Heart right ventricle (tissue), 16 donors: ENCODE data around the gene SPECC1L. TPM values are rescaled to one million over a fixed set of nuclear protein-coding genes. Genes with fewer than 3 reads are reported as not detected.

Experiments
- ATAC-seq, 8 donors: fragments of 200-7000 bp; cut with Tn5 transposase; one replicate each; pipeline ENCODE4 v1.9.1; 2020; ENCODE audit warnings: mild to moderate bottlenecking in 8 of 8, moderate library complexity in 8 of 8, moderate number of reproducible peaks in 1 of 8
- DNase-seq, 2 donors: peaks; one replicate each; pipeline ENCODE4 v3.0.0-alpha.2; 2020
- H3K27ac ChIP-seq, 10 donors: fragments of 200-600 bp; sonication (generic) in 2 of 10; one replicate each; pipeline versions ENCODE4 v1.5.0 to v1.8.0; 2020 to 2022; ENCODE audit warnings: mild to moderate bottlenecking in 3 of 10
- H3K27me3 ChIP-seq, 7 donors: fragments of 200-600 bp; one replicate each; pipeline ENCODE4 v1.8.0; 2021 to 2022; ENCODE audit warnings: mild to moderate bottlenecking in 2 of 7
- H3K36me3 ChIP-seq, 9 donors: fragments of 200-600 bp; sonication (generic) in 1 of 9; one replicate each; pipeline versions ENCODE4 v1.5.0 to v1.8.0; 2020 to 2022; ENCODE audit warnings: mild to moderate bottlenecking in 2 of 9
- H3K4me1 ChIP-seq, 9 donors: fragments of 200-600 bp; sonication (generic) in 1 of 9; one replicate each; pipeline versions ENCODE4 v1.5.0 to v1.8.0; 2020 to 2022; ENCODE audit warnings: mild to moderate bottlenecking in 4 of 9
- H3K4me3 ChIP-seq, 10 donors: fragments of 200-600 bp; sonication (generic) in 2 of 10; one replicate each; pipeline versions ENCODE4 v1.5.0 to v1.8.0; 2020 to 2022; ENCODE audit warnings: mild to moderate bottlenecking in 7 of 10, moderate library complexity in 2 of 10
- H3K9me3 ChIP-seq, 11 donors: fragments of 200-600 bp in 10 of 11; sonication (generic) in 2 of 11; one replicate each; pipeline versions ENCODE4 v1.5.0 to v1.8.0; 2013 to 2022; ENCODE audit warnings: mild to moderate bottlenecking in 2 of 11, control low read depth in 1 of 11, moderate library complexity in 1 of 11
- CTCF ChIP-seq, 9 donors: fragments of 200-600 bp; sonication (generic) in 2 of 9; IDR thresholded peaks; one replicate each; pipeline versions ENCODE4 v1.5.0 to v1.8.0; 2021 to 2022; ENCODE audit warnings: antibody characterized with exemption in 9 of 9, mild to moderate bottlenecking in 5 of 9, moderate library complexity in 1 of 9
- WGBS, 2 donors: extraction: QIAGEN DNeasy Blood & Tissue Kit; methylation state at CpG; one replicate each; pipeline ENCODE4 v1.1.7; 2013; ENCODE audit warnings: inconsistent platforms in 1 of 2; 5-methylcytosine and 5-hydroxymethylcytosine counted together
- intact Hi-C, 10 donors: fragments of 100-400 bp; cut with DNase I; formaldehyde crosslinking; loops; one replicate each; pipeline versions ENCODE4 v1.11.1 to v1.14.2; 2022
- polyA plus RNA-seq, 2 donors: library from polyadenylated mRNA; stranded (reverse); fragments of 200-250 nt; gene quantifications; one replicate each; pipeline ENCODE4 v1.2.3, GENCODE V29; 2013
- total RNA-seq, 10 donors: library from RNA; stranded (reverse); fragmentation: NEBNext Ultra II Directional in 3 of 10; extraction: Animal tissue kit (Norgen Biotek cat#: 25700) in 3 of 10; gene quantifications; one replicate each; pipeline versions ENCODE4 v1.2.1 to v1.2.4, GENCODE V29; 2021 to 2023
- donor health status: Arrhythmogenic right ventricular cardiomyopathy.
- donor health status: ischemic (EF 13 %, LVEDD 7.1; RV severe dilation, severe dysfunction).
- donor health status: healthy with polysubstance abuse.
- donor health status: DM: no; HTN: yes; CAD: no.
- donor health status: DM: no; HTN: no; CAD: no.
- donor health status: ischemic (EF 25% LVEDD 6.9; RV normal size, moderate dysfunction).
- donor health status: ischemic (EF 25% LVEDD 5.7; RV mildly dilated, moderate dysfunction).
- donor health status: healthy.
- donor health status: DM: yes; HTN: yes; CAD: no.
- donor health status: Ischemic cardiomyopathy.
- donor health status: ischemic (EF 35%, LVEDD 5.7; RV mildly dilated, moderate dysfunction).
- donor health status: nonischemic (EF 11% LVEDD 7.7; RV severe dilation, severe dysfunction).
- donor health status: DM: yes; HTN: yes; CAD: no.
- donor health status: PGD.
- donor health status: ischemic (EF 29% LVEDD 5.4; RV normal size, mild dysfunction).
- donor health status: nonischemic (EF 23%, LVEDD 6.1; RV moderate dilation, normal function).

The SPECC1L gene
- total and polyA plus RNA-seq, 12 donors = 8.3 to 61.7 (median 49.5) TPM

- Histone ChIP-seq H3K9me3 (no peaks in the 10 kb centered on the region), H3K27me3 (no peaks in the 10 kb centered on the region), H3K27ac (peak overlapping the region in 1 of 10 donors; percentile 17), H3K4me3 (no peak overlapping the region), H3K4me1 (peaks cover 7 to 66% (median 51%) of the 10 kb centered on the region in 9 donors), H3K36me3 (no peaks in the 10 kb centered on the region)
- no peak for TF ChIP-seq CTCF (IDR thresholded peaks at IDR 0.05)
- no peak for DNase-seq
- 92% methylated on average over 6 of the region's 6 CpGs for WGBS, 2 donors
- intact Hi-C loops = no loop called here
- no peak for ATAC-seq
Measured at GRCh38 chr22:24463071-24463760, 192.6 kb downstream of the SPECC1L start.

- ATAC-seq = peak in 1 of 8 donors; percentile 13
- Histone ChIP-seq H3K36me3 (no peaks in the 10 kb centered on the region), H3K4me3 (no peak overlapping the region), H3K9me3 (no peaks in the 10 kb centered on the region), H3K27me3 (no peaks in the 10 kb centered on the region), H3K27ac (peak overlapping the region in 6 of 10 donors; percentile 2 to 65 (median 60)), H3K4me1 (peaks cover 7 to 69% (median 42%) of the 10 kb centered on the region in 9 donors)
- TF ChIP-seq CTCF (IDR thresholded peaks at IDR 0.05) = no peak
- 63 to 71% methylated on average over 5 of the region's 5 CpGs for WGBS, 2 donors
- no peak for DNase-seq
- intact Hi-C loops = loop anchor here in 1 of 10 donors (5.0 kb wide), 1 partner anchor 33 kb away; no protein-coding TSS in a partner anchor
Measured at GRCh38 chr22:24465566-24465965, 194.9 kb downstream of the SPECC1L start.

GRCh38 chr22:24465975-24466374 lies 195.3 kb downstream of the SPECC1L start:
- DNase-seq (no peak), ATAC-seq (no peak)
- WGBS, 2 donors = 97 to 99% methylated on average over 3 of the region's 3 CpGs
- TF ChIP-seq CTCF (IDR thresholded peaks at IDR 0.05) = no peak
- Histone ChIP-seq H3K36me3 (no peaks in the 10 kb centered on the region), H3K4me1 (peaks cover 7 to 69% (median 39%) of the 10 kb centered on the region in 9 donors), H3K27ac (peak overlapping the region in 8 of 10 donors; percentile 2 to 65 (median 60)), H3K9me3 (no peaks in the 10 kb centered on the region), H3K4me3 (no peak overlapping the region), H3K27me3 (no peaks in the 10 kb centered on the region)
- intact Hi-C loops = loop anchor here in 1 of 10 donors (5.0 kb wide), 1 partner anchor 34 kb away; no protein-coding TSS in a partner anchor

GRCh38 chr22:24466716-24467328 lies 196.2 kb downstream of the SPECC1L start:
- H3K9me3 ChIP-seq = no peaks in the 10 kb centered on the region
- H3K27me3 ChIP-seq = no peaks in the 10 kb centered on the region
- peak in 1 of 2 donors; percentile 48 for DNase-seq
- H3K36me3 ChIP-seq = no peaks in the 10 kb centered on the region
- WGBS, 2 donors = 12 to 30% methylated on average over 1 of the region's 1 CpG
- peaks cover 7 to 71% (median 44%) of the 10 kb centered on the region in 9 donors for H3K4me1 ChIP-seq
- H3K27ac ChIP-seq = peak overlapping the region in 8 of 10 donors; percentile 2 to 65 (median 60)
- H3K4me3 ChIP-seq = peak overlapping the region in 1 of 10 donors; percentile 7
- TF ChIP-seq CTCF (IDR thresholded peaks at IDR 0.05) = no peak
- peak; percentile 50 to 75 (median 64) for ATAC-seq
- intact Hi-C loops = loop anchor here in 1 of 10 donors (5.0 kb wide), 1 partner anchor 35 kb away; no protein-coding TSS in a partner anchor
